Adrenal gland (tissue), 12 donors: ENCODE measurements around the gene ADAM10. TPM values are rescaled to one million over a fixed set of nuclear protein-coding genes. Genes with fewer than 3 reads are reported as not detected.

Source experiments
- DNase-seq, 7 donors: peaks; one replicate each; pipeline ENCODE4 v3.0.0-alpha.2; 2019 to 2020
- H3K27ac ChIP-seq, 5 donors: fragments of 200-600 bp; sonication (generic) in 4 of 5; 1 replicate in 3 of 5; 2 replicates in 2 of 5; pipeline versions ENCODE4 v1.5.1 to v1.8.0; 2016 to 2020; ENCODE audit warnings: mild to moderate bottlenecking in 1 of 5
- H3K27me3 ChIP-seq: fragments of 200-600 bp; 2 replicates; pipeline ENCODE4 v1.8.0; 2021
- H3K36me3 ChIP-seq, 2 donors: fragments of 200-600 bp; replicated peaks in 1 of 2; 1 replicate in 1 of 2; 2 replicates in 1 of 2; pipeline versions ENCODE4 v1.5.1 to v1.8.0; 2018 to 2022
- H3K4me1 ChIP-seq, 2 donors: fragments of 200-600 bp; replicated peaks in 1 of 2; 1 replicate in 1 of 2; 2 replicates in 1 of 2; pipeline versions ENCODE4 v1.5.1 to v1.8.0; 2018 to 2021
- H3K4me3 ChIP-seq, 4 donors: fragments of 200-600 bp; sonication (generic) in 3 of 4; one replicate each; pipeline ENCODE4 v1.5.1; 2016 to 2018
- H3K9me3 ChIP-seq, 3 donors: fragments of 200-600 bp; sonication (generic) in 1 of 3; replicated peaks in 1 of 3; 1 replicate in 2 of 3; 2 replicates in 1 of 3; pipeline versions ENCODE4 v1.5.1 to v1.8.0; 2016 to 2021
- CTCF ChIP-seq, 6 experiments: fragments of 450-650 bp in 4 of 6; fragments of 200-600 bp in 2 of 6; sonication (generic) in 1 of 6; IDR thresholded peaks; 1 replicate in 5 of 6; 2 replicates in 1 of 6; pipeline versions ENCODE4 v1.5.1 to v1.8.0; 2016 to 2021; ENCODE audit warnings: antibody characterized with exemption in 6 of 6, mild to moderate bottlenecking in 2 of 6, moderate library complexity in 1 of 6
- POLR2A ChIP-seq, 2 donors: fragments of 450-650 bp; IDR thresholded peaks; one replicate each; pipeline ENCODE4 v1.6.1; 2017; ENCODE audit warnings: antibody characterized with exemption in 2 of 2, mild to moderate bottlenecking in 2 of 2, moderate library complexity in 1 of 2
- WGBS, 4 donors: extraction: QIAGEN DNeasy Blood & Tissue Kit in 2 of 4; methylation state at CpG; one replicate each; pipeline versions ENCODE4 v1.1.5 to v1.1.7; 2013 to 2017; 5-methylcytosine and 5-hydroxymethylcytosine counted together
- intact Hi-C, 2 donors: fragments of 100-400 bp; cut with DNase I; formaldehyde crosslinking; loops; one replicate each; pipeline versions ENCODE4 v1.14.1 to v1.15.0; 2022 to 2023
- polyA plus RNA-seq, 3 donors: library from polyadenylated mRNA; stranded (reverse); fragments of 200-250 nt in 2 of 3; fragments of 350-450 nt in 1 of 3; fragmentation: Illumina TruSeq in 1 of 3; extraction: RNeasy Lipid Tissue Mini Kit (QIAGEN cat#74804) in 1 of 3; gene quantifications; one replicate each; pipeline ENCODE4 v1.2.3, GENCODE V29; 2013 to 2014
- total RNA-seq, 9 donors: library from RNA; depleted of rRNA in 4 of 9; stranded (reverse); fragments of >200 nt in 4 of 9; fragments of 120-200 nt in 1 of 9; fragmentation: NEBNext Ultra II Directional in 1 of 9; extraction: Animal tissue kit (Norgen Biotek cat#: 25700) in 1 of 9; gene quantifications; one replicate each; pipeline versions ENCODE4 v1.1.0 to v1.2.4, GENCODE V29; 2013 to 2023
- donor health status: healthy with polysubstance abuse.
- donor health status: Bipolar disorder and iron deficiency.
- donor health status: DM: yes; HTN: yes; CAD: no.
- donor health status: DM: no; HTN: no; CAD: no.
- donor health status: DM: no; HTN: no; CAD: no.
- donor health status: DM: yes; HTN: yes; CAD: no.

The ADAM10 gene
- total and polyA plus RNA-seq, 12 donors: 6.2 to 97.9 (median 50.7) TPM

GRCh38 chr15:58748040-58748851, 1.3 kb downstream of the ADAM10 start:
- Histone ChIP-seq H3K36me3 (no peaks in the 10 kb centered on the region), H3K9me3 (peaks cover 0 to 5% (median 0%) of the 10 kb centered on the region in 3 donors), H3K4me3 (peak overlapping the region; percentile 46 to 97 (median 80)), H3K27ac (peak overlapping the region; percentile 87 to 97 (median 95)), H3K27me3 (no peaks in the 10 kb centered on the region), H3K4me1 (peaks cover 0 to 25% of the 10 kb centered on the region in 2 donors)
- intact Hi-C loops: no loop called here
- 2 to 4% (median 2%) methylated on average over 13 to 14 of the region's 14 CpGs for WGBS, 4 donors
- no peak for DNase-seq
- no peak for TF ChIP-seq POLR2A (IDR thresholded peaks at IDR 0.05)
- TF ChIP-seq CTCF (IDR thresholded peaks at IDR 0.05): no peak

- intact Hi-C loops: no loop called here
- Histone ChIP-seq H3K9me3 (peaks cover 0 to 5% (median 0%) of the 10 kb centered on the region in 3 donors), H3K4me3 (no peak overlapping the region), H3K27ac (no peak overlapping the region), H3K4me1 (peaks cover 9 to 39% of the 10 kb centered on the region in 2 donors), H3K36me3 (no peaks in the 10 kb centered on the region), H3K27me3 (no peaks in the 10 kb centered on the region)
- 94 to 100% (median 100%) methylated on average over 1 of the region's 1 CpG for WGBS, 4 donors
- DNase-seq: no peak
- TF ChIP-seq CTCF (IDR thresholded peaks at IDR 0.05): no peak
- TF ChIP-seq POLR2A (IDR thresholded peaks at IDR 0.05): no peak
Measured at GRCh38 chr15:58746174-58746573, 3.3 kb downstream of the ADAM10 start.

DNA sequence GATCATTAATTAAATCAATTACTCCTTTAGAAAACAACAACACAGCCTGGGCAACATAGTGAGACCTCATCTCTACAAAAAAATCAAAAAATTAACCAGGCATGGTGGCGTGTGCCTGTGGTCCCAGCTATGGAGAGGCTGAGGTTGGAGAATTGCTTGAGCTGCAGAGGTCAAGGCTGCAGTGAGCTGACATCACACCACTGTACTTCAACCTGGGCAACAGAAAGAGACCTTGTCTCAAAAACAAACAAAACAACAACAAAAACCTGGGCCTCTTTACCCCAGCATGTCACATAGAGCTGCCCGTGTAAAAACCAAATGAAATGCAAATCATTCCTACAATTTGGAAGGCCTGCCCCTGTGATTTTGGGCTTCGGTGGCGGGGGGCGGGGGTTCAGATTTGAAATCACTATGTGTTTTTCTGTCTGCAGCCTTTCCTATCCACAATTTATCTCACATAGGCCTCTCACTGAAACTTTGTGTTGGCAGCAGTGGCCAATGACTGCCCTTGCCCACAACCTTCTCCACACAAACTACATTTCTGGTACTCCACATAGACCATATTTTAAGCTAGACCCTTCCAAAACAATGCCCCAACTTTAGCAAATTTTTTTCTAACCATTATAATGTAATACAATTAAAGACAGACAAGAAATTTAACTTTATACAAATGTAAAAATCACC, 6.5 kb downstream of the ADAM10 start:
- intact Hi-C loops: no loop called here
- 70 to 80% (median 76%) methylated on average over 5 of the region's 5 CpGs for WGBS, 4 donors
- Histone ChIP-seq H3K4me1 (peaks cover 18 to 43% of the 10 kb centered on the region in 2 donors), H3K27me3 (no peaks in the 10 kb centered on the region), H3K9me3 (peaks cover 0 to 5% (median 0%) of the 10 kb centered on the region in 3 donors), H3K36me3 (no peaks in the 10 kb centered on the region), H3K27ac (no peak overlapping the region), H3K4me3 (no peak overlapping the region)
- no peak for DNase-seq
- TF ChIP-seq CTCF (IDR thresholded peaks at IDR 0.05): no peak
- TF ChIP-seq POLR2A (IDR thresholded peaks at IDR 0.05): no peak

GRCh38 chr15:58742022-58742813, 7.3 kb downstream of the ADAM10 start:
- intact Hi-C loops: no loop called here
- TF ChIP-seq POLR2A (IDR thresholded peaks at IDR 0.05) (no peak), CTCF (IDR thresholded peaks at IDR 0.05) (no peak)
- peaks cover 0 to 1% (median 0%) of the 10 kb centered on the region in 3 donors for H3K9me3 ChIP-seq
- no peak for DNase-seq
- no peaks in the 10 kb centered on the region for H3K36me3 ChIP-seq
- H3K27ac ChIP-seq: peak overlapping the region in 1 of 5 donors; percentile 8
- 68 to 83% (median 79%) methylated on average over 8 of the region's 8 CpGs for WGBS, 4 donors
- H3K4me1 ChIP-seq: peaks cover 20 to 41% of the 10 kb centered on the region in 2 donors
- H3K27me3 ChIP-seq: no peaks in the 10 kb centered on the region
- H3K4me3 ChIP-seq: no peak overlapping the region
